WTC11 (cell line): ENCODE results near the gene CRYGN. TPM values are rescaled to one million over a fixed set of nuclear protein-coding genes. Genes with fewer than 3 reads are reported as not detected.

ENCODE experiments used
- ATAC-seq: fragments of 200-7000 bp; cut with Tn5 transposase; 2 replicates; pipeline ENCODE4 v1.10.0; 2021; ENCODE audit warnings: mild to moderate bottlenecking, moderate library complexity
- CTCF ChIA-PET: fragments of 300-600 bp; sonication (Branson Sonifier 250); formaldehyde crosslinking; loops from one replicate; lab custom pipeline; 2021; ENCODE audit warnings: antibody characterized with exemption; lab: Charles Lee
- POLR2A ChIA-PET: fragments of 350-600 bp; sonication (Branson Sonifier 250); formaldehyde crosslinking; loops from one replicate; lab custom pipeline; 2021; ENCODE audit warnings: antibody characterized with exemption; lab: Charles Lee
- DNase-seq: peaks from one replicate; pipeline ENCODE4 v3.0.0; 2021; ENCODE audit warnings: low spot score
- H3K27ac Mint-ChIP-seq: 2 replicates; pipeline ENCODE4 v1.8.0; 2021; ENCODE audit warnings: mixed read lengths
- H3K27me3 Mint-ChIP-seq: 2 replicates; pipeline ENCODE4 v1.8.0; 2021; ENCODE audit warnings: low read depth, mild to moderate bottlenecking, moderate library complexity, mixed read lengths
- H3K36me3 Mint-ChIP-seq: 2 replicates; pipeline ENCODE4 v1.8.0; 2021; ENCODE audit warnings: mixed read lengths
- H3K4me1 Mint-ChIP-seq: 2 replicates; pipeline ENCODE4 v1.8.0; 2022; ENCODE audit warnings: mixed read lengths
- H3K4me3 Mint-ChIP-seq: 2 replicates; pipeline ENCODE4 v1.8.0; 2021; ENCODE audit warnings: mild to moderate bottlenecking, moderate library complexity, mixed read lengths
- H3K9me3 Mint-ChIP-seq: 2 replicates; pipeline ENCODE4 v1.8.0; 2021; ENCODE audit warnings: mixed read lengths
- ARID4B ChIP-seq: sonication (generic); formaldehyde crosslinking; IDR thresholded peaks from 2 replicates; pipeline ENCODE4 v1.8.0; 2023; ENCODE audit warnings: missing genetic modification reagents, mild to moderate bottlenecking, borderline replicate concordance
- ATF3 ChIP-seq: sonication (generic); formaldehyde crosslinking; conservative IDR thresholded peaks from 2 replicates; pipeline ENCODE4 v1.8.1; 2022; ENCODE audit warnings: mild to moderate bottlenecking, missing genetic modification reagents
- CREM ChIP-seq: sonication (generic); formaldehyde crosslinking; IDR thresholded peaks from 2 replicates; pipeline ENCODE4 v1.8.1; 2022; ENCODE audit warnings: mild to moderate bottlenecking, missing genetic modification reagents, moderate library complexity
- E2F5 ChIP-seq: sonication (generic); formaldehyde crosslinking; IDR thresholded peaks from 2 replicates; pipeline ENCODE4 v1.8.1; 2022; ENCODE audit warnings: mild to moderate bottlenecking, moderate library complexity, missing genetic modification reagents
- ELF4 ChIP-seq: sonication (generic); formaldehyde crosslinking; IDR thresholded peaks from 2 replicates; pipeline ENCODE4 v1.8.1; 2022; ENCODE audit warnings: low read depth, mild to moderate bottlenecking, moderate library complexity, missing genetic modification reagents
- ESRRA ChIP-seq: sonication (generic); formaldehyde crosslinking; IDR thresholded peaks from 2 replicates; pipeline ENCODE4 v1.8.1; 2022; ENCODE audit warnings: mild to moderate bottlenecking, missing genetic modification reagents, borderline replicate concordance
- GABPB1 ChIP-seq: sonication (generic); formaldehyde crosslinking; IDR thresholded peaks from 2 replicates; pipeline ENCODE4 v1.8.1; 2023; ENCODE audit warnings: mild to moderate bottlenecking, missing genetic modification reagents
- GRHL2 ChIP-seq: fragments of 250-450 bp; sonication (Bioruptor Pico); IDR thresholded peaks from 2 replicates; pipeline ENCODE4 v1.8.0; 2022; ENCODE audit warnings: mild to moderate bottlenecking, moderate library complexity; ENCODE audit not compliant: insufficient replicate concordance, severe bottlenecking
- OVOL2 ChIP-seq: fragments of 250-450 bp; sonication (Bioruptor Pico); IDR thresholded peaks from 2 replicates; pipeline ENCODE4 v1.9.0; 2021; ENCODE audit warnings: mild to moderate bottlenecking, borderline replicate concordance
- PREB ChIP-seq: sonication (generic); formaldehyde crosslinking; IDR thresholded peaks from 2 replicates; pipeline ENCODE4 v1.8.1; 2022; ENCODE audit warnings: mild to moderate bottlenecking, missing genetic modification reagents, moderate library complexity, borderline replicate concordance
- SMAD4 ChIP-seq: sonication (generic); formaldehyde crosslinking; IDR thresholded peaks from 2 replicates; pipeline ENCODE4 v1.8.0; 2022; ENCODE audit warnings: mild to moderate bottlenecking, missing genetic modification reagents
- SOX15 ChIP-seq: fragments of 250-450 bp; sonication (Bioruptor Pico); IDR thresholded peaks from 2 replicates; pipeline ENCODE4 v1.9.0; 2021; ENCODE audit warnings: mild to moderate bottlenecking
- STAT6 ChIP-seq: sonication (generic); formaldehyde crosslinking; conservative IDR thresholded peaks from 2 replicates; pipeline ENCODE4 v1.8.1; 2023; ENCODE audit warnings: mild to moderate bottlenecking, low read depth, missing genetic modification reagents, moderate library complexity
- ZNF281 ChIP-seq: sonication (generic); formaldehyde crosslinking; IDR thresholded peaks from 2 replicates; pipeline ENCODE4 v1.8.0; 2023; ENCODE audit warnings: mild to moderate bottlenecking, missing genetic modification reagents
- total RNA-seq: library from RNA; stranded (reverse); gene quantifications from 3 replicates; pipeline ENCODE4 v1.2.3, GENCODE V29; 2021
- TF ChIP-seq, protein P1 (sequence below): sonication (generic); formaldehyde crosslinking; IDR thresholded peaks from 2 replicates; pipeline ENCODE4 v1.8.1; 2023; ENCODE audit warnings: mild to moderate bottlenecking, missing genetic modification reagents, borderline replicate concordance

Gene CRYGN
- total RNA-seq, 1 experiment from 2014 or later, result 1.5 TPM

- TF ChIP-seq ARID4B (no peak), ATF3 (no peak), E2F5 (no peak), PREB (no peak), SOX15 (no peak), SMAD4 (CRISPR knock-in tag) (no peak), ZNF281 (CRISPR knock-in tag) (no peak)
These were observed 14.1 kb downstream of the CRYGN start (continued) for GRCh38 chr7:151425670-151426440.

DNA sequence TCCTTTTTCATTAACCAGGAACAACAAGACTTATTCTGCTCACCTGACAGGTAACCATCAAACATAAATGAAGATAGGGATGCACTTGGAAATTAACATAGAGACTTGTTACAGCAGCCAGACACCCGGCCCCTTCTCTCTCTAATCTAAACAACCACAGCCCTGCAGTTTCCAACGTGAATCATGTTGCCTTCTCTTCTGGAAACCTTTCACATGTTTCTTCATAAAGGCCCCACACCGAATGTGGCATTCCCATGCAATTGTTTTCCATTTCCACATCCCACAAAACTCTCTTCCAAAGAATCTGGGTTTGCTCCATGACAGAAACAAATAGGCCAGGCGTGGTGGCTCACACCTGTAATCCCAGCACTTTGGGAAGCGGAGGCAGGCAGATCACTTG lies 15.1 kb downstream of the CRYGN start:
- no peak for ATAC-seq
- TF ChIP-seq GRHL2 (CRISPR knock-in tag), result no peak
- no peak for TF ChIP-seq ATF3
- no peak for TF ChIP-seq STAT6
- TF ChIP-seq OVOL2 (CRISPR knock-in tag), result no peak
- TF ChIP-seq ELF4 (CRISPR knock-in tag), result no peak
- no peak for TF ChIP-seq GABPB1 (CRISPR knock-in tag)
- TF ChIP-seq, protein P1, sequence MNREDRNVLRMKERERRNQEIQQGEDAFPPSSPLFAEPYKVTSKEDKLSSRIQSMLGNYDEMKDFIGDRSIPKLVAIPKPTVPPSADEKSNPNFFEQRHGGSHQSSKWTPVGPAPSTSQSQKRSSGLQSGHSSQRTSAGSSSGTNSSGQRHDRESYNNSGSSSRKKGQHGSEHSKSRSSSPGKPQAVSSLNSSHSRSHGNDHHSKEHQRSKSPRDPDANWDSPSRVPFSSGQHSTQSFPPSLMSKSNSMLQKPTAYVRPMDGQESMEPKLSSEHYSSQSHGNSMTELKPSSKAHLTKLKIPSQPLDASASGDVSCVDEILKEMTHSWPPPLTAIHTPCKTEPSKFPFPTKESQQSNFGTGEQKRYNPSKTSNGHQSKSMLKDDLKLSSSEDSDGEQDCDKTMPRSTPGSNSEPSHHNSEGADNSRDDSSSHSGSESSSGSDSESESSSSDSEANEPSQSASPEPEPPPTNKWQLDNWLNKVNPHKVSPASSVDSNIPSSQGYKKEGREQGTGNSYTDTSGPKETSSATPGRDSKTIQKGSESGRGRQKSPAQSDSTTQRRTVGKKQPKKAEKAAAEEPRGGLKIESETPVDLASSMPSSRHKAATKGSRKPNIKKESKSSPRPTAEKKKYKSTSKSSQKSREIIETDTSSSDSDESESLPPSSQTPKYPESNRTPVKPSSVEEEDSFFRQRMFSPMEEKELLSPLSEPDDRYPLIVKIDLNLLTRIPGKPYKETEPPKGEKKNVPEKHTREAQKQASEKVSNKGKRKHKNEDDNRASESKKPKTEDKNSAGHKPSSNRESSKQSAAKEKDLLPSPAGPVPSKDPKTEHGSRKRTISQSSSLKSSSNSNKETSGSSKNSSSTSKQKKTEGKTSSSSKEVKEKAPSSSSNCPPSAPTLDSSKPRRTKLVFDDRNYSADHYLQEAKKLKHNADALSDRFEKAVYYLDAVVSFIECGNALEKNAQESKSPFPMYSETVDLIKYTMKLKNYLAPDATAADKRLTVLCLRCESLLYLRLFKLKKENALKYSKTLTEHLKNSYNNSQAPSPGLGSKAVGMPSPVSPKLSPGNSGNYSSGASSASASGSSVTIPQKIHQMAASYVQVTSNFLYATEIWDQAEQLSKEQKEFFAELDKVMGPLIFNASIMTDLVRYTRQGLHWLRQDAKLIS (CRISPR knock-in tag), result no peak
- no peak for TF ChIP-seq ESRRA (CRISPR knock-in tag)
- no peak for TF ChIP-seq E2F5
- TF ChIP-seq CREM (CRISPR knock-in tag), result no peak
- TF ChIP-seq, all 79 proteins: peak for 0
- ChIA-PET CTCF (no interaction called here), POLR2A (no interaction called here)
- Mint-ChIP-seq H3K27ac (no peak overlapping the region), H3K27me3 (peaks cover 30% of the 10 kb centered on the region), H3K4me1 (peaks cover 26% of the 10 kb centered on the region), H3K4me3 (no peak overlapping the region), H3K36me3 (peaks cover 16% of the 10 kb centered on the region), H3K9me3 (peaks cover 32% of the 10 kb centered on the region)
- no peak for DNase-seq
